CD4-positive, alpha-beta T cell treated with Interleukin-6 at 100 ng/mL for 8 hours (primary cell): ENCODE results near the gene CSAG1.
"Not testable (repeated sequence)": the region's sequence is repeated elsewhere in the genome, so short reads cannot be mapped to it uniquely, and the experiment has no call there.

Experiments
- DNase-seq: peaks from one replicate; pipeline ENCODE4 v3.0.0-alpha.2; 2020; ENCODE audit warnings: mixed read lengths, low spot score

The CSAG1 gene

DNA sequence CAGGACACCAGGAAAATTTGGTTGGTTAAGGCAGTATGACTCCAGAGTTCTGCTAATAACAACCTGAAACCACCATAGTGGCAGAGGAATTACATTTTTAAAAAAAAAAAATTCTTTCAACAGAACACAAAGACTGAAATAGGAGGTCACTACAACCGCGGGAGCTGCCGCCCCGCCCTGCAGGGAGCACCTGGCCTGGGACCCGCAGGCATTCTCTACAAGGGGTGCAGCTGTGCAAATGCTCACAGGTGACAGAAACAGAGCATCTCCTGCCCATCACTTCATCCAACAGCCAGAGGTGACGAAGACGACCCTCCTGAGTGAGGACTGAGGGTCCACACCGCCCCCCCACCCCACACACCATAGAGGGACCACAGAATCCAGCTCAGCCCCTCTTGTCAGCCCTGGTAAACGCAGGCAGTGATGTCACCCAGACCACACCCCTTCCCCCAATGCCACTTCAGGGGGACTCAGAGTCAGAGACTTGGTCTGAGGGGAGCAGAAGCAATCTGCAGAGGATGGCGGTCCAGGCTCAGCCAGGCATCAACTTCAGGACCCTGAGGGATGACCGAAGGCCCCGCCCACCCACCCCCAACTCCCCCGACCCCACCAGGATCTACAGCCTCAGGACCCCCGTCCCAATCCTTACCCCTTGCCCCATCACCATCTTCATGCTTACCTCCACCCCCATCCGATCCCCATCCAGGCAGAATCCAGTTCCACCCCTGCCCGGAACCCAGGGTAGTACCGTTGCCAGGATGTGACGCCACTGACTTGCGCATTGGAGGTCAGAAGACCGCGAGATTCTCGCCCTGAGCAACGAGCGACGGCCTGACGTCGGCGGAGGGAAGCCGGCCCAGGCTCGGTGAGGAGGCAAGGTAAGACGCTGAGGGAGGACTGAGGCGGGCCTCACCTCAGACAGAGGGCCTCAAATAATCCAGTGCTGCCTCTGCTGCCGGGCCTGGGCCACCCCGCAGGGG is 35.3 kb downstream of the CSAG1 start, which contains the start of gene MAGEA3:
Gene MAGEA3 (plus strand): TSS at position 843 of the 980 bp plus-strand sequence. CDS start 2,039 bp downstream, outside the sequence.
- not testable (repeated sequence) for DNase-seq

GRCh38 chrX:152681012-152681411 is 52.5 kb downstream of the CSAG1 start:
- DNase-seq = not testable (repeated sequence)
